ENCODE measurements around the gene PCDHGB5. TPM values are rescaled to one million over a fixed set of nuclear protein-coding genes. Genes with fewer than 3 reads are reported as not detected.
A peak's percentile ranks its signal among the peaks of the same experiment; 100 is the strongest.
"Not testable (repeated sequence)": the region's sequence is repeated elsewhere in the genome, so short reads cannot be mapped to it uniquely, and the experiment has no call there.

PCDHGB5 gene
- total and polyA plus RNA-seq, 4 donors = 1.2 to 14.3 (median 6.3) TPM

DNA sequence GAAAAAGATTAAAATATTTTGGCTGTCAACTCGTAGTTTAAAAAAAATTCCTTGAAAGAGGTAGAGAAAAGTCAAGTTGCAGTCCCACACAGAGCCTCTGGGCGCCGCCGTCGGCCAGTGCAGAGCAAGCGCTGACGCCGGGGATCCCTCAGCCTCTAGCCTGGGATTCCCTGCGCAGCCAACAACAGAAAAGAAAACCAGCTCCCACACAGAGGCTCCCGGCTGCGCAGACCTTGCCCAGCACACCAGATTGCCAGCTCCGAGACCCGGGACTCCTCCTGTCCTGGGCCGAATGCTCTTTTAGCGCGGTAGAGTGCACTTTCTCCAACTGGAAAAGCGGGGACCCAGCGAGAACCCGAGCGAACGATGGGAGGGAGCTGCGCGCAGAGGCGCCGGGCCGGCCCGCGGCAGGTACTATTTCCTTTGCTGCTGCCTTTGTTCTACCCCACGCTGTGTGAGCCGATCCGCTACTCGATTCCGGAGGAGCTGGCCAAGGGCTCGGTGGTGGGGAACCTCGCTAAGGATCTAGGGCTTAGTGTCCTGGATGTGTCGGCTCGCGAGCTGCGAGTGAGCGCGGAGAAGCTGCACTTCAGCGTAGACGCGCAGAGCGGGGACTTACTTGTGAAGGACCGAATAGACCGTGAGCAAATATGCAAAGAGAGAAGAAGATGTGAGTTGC is 19.9 kb downstream of the PCDHGB5 start, which contains the start of gene PCDHGB7:
PCDHGB7 (plus strand) TSS at position 184 of the 679 bp plus-strand sequence; CDS start at position 367, 183 bp downstream.
- H3K4me1 ChIP-seq (ENCODE audit: control insufficient read depth in 5 of 5, insufficient read depth in 5 of 5, low read length in 5 of 5); H3K9ac ChIP-seq (ENCODE audit: insufficient read depth in 1 of 2, low read length in 2 of 2); H3K27me3 ChIP-seq (ENCODE audit: control insufficient read depth in 3 of 3, insufficient read depth in 3 of 3, low read length in 2 of 3): not testable (repeated sequence)
- H3K9me3 ChIP-seq (ENCODE audit: control insufficient read depth in 4 of 4, insufficient read depth in 3 of 4, low read length in 3 of 4) = peaks cover 3 to 60% (median 41%) of the 10 kb centered on the region in 4 donors
- peaks cover 0 to 38% (median 0%) of the 10 kb centered on the region in 4 donors for H3K36me3 ChIP-seq (ENCODE audit: control insufficient read depth in 4 of 4, insufficient read depth in 4 of 4, low read length in 4 of 4)
- 6 to 7% methylated on average over 35 to 47 of the region's 47 CpGs for WGBS, 2 donors
- TF ChIP-seq, protein P1, sequence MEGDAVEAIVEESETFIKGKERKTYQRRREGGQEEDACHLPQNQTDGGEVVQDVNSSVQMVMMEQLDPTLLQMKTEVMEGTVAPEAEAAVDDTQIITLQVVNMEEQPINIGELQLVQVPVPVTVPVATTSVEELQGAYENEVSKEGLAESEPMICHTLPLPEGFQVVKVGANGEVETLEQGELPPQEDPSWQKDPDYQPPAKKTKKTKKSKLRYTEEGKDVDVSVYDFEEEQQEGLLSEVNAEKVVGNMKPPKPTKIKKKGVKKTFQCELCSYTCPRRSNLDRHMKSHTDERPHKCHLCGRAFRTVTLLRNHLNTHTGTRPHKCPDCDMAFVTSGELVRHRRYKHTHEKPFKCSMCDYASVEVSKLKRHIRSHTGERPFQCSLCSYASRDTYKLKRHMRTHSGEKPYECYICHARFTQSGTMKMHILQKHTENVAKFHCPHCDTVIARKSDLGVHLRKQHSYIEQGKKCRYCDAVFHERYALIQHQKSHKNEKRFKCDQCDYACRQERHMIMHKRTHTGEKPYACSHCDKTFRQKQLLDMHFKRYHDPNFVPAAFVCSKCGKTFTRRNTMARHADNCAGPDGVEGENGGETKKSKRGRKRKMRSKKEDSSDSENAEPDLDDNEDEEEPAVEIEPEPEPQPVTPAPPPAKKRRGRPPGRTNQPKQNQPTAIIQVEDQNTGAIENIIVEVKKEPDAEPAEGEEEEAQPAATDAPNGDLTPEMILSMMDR (IDR thresholded peaks at IDR 0.05; ENCODE audit: control extremely low read depth, extremely low read depth) = peak; percentile 40
- H3K4me3 ChIP-seq = peak within 1 kb of the TSS; percentile 59
- ATAC-seq (ENCODE audit: insufficient read depth, low FRiP score) (peak; percentile 84), DNase-seq (peak; percentile 78 to 81 (median 79))
- H3K27ac ChIP-seq (ENCODE audit: low read depth in 1 of 2, low read length in 1 of 2) = peak within 1 kb of the TSS in 1 of 2 donors; percentile 41

DNA sequence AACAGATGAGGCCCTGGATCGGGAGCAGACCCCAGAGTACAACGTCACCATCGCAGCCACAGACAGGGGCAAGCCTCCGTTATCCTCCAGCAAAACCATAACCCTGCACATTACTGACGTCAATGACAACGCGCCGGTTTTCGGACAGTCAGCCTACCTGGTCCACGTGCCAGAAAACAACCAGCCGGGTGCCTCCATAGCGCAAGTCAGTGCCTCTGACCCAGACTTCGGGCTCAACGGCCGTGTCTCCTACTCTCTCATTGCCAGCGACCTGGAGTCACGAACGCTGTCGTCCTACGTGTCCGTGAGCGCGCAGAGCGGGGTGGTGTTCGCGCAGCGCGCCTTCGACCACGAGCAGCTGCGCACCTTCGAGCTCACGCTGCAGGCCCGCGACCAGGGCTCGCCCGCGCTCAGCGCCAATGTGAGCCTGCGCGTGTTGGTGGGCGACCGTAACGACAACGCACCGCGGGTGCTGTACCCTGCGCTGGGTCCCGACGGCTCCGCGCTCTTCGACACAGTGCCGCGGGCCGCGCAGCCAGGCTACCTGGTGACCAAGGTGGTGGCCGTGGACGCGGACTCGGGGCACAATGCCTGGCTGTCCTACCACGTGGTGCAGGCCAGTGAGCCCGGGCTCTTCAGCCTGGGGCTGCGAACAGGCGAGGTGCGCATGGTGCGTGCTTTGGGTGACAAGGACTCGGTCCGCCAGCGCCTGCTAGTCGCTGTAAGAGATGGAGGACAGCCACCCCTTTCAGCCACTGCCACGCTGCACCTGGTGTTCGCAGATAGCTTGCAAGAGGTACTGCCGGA is 21.5 kb downstream of the PCDHGB5 start:
- no peak for ATAC-seq (ENCODE audit: insufficient read depth, low FRiP score)
- TF ChIP-seq, protein P1 (IDR thresholded peaks at IDR 0.05; ENCODE audit: control extremely low read depth, extremely low read depth) = no peak
- no peak overlapping the region for H3K4me3 ChIP-seq
- DNase-seq = no peak
- peaks cover 0 to 30% (median 0%) of the 10 kb centered on the region in 4 donors for H3K36me3 ChIP-seq (ENCODE audit: control insufficient read depth in 4 of 4, insufficient read depth in 4 of 4, low read length in 4 of 4)
- H3K9me3 ChIP-seq (ENCODE audit: control insufficient read depth in 4 of 4, insufficient read depth in 3 of 4, low read length in 3 of 4) = peaks cover 5 to 57% (median 34%) of the 10 kb centered on the region in 4 donors
- WGBS, 2 donors = 28 to 31% methylated on average over 73 to 74 of the region's 74 CpGs
- H3K27ac ChIP-seq (ENCODE audit: low read depth in 1 of 2, low read length in 1 of 2) = no peak overlapping the region
- H3K4me1 ChIP-seq (ENCODE audit: control insufficient read depth in 5 of 5, insufficient read depth in 5 of 5, low read length in 5 of 5) = peaks cover 0 to 3% (median 0%) of the 10 kb centered on the region in 5 donors
- peaks cover 0 to 4% (median under 1%) of the 10 kb centered on the region in 3 donors for H3K27me3 ChIP-seq (ENCODE audit: control insufficient read depth in 3 of 3, insufficient read depth in 3 of 3, low read length in 2 of 3)
- H3K9ac ChIP-seq (ENCODE audit: insufficient read depth in 1 of 2, low read length in 2 of 2) = no peak overlapping the region

DNA sequence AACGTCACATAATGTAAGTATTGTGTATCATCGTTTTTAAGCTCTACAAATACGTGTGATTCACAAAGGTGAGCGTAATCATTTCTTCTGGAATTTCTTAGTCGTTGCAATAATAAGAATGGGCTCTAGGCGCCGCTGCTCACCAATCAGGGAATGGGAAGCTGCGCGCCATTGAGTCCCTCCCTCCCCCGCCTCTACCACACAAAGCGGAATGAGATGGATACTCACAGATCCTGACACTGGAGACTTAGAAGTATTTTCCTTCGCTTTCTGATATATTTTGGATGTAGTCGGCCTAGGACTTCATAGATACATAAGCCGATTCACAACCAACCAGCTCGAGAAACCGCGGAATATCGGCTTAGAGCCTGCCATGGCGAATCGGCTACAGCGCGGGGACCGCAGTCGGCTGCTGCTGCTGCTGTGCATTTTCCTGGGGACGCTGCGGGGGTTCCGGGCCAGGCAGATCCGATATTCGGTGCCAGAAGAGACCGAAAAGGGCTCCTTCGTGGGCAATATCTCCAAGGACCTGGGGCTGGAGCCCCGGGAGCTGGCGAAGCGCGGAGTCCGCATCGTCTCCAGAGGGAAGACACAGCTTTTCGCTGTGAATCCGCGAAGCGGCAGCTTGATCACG is 23.2 kb downstream of the PCDHGB5 start, which contains the start of gene PCDHGA11:
PCDHGA11 (plus strand) TSS at position 197 of the 634 bp plus-strand sequence; CDS start at position 374, 177 bp downstream.
- H3K36me3 ChIP-seq (ENCODE audit: control insufficient read depth in 4 of 4, insufficient read depth in 4 of 4, low read length in 4 of 4) = peaks cover 0 to 34% (median under 1%) of the 10 kb centered on the region in 4 donors
- ATAC-seq (ENCODE audit: insufficient read depth, low FRiP score) (no peak), DNase-seq (peak; percentile 41 to 51 (median 41))
- WGBS, 2 donors = 8 to 13% methylated on average over 42 of the region's 42 CpGs
- no peak within 1 kb of the TSS for H3K27ac ChIP-seq (ENCODE audit: low read depth in 1 of 2, low read length in 1 of 2)
- peaks cover 0 to 4% (median 0%) of the 10 kb centered on the region in 3 donors for H3K27me3 ChIP-seq (ENCODE audit: control insufficient read depth in 3 of 3, insufficient read depth in 3 of 3, low read length in 2 of 3)
- peaks cover 0 to 3% (median 0%) of the 10 kb centered on the region in 5 donors for H3K4me1 ChIP-seq (ENCODE audit: control insufficient read depth in 5 of 5, insufficient read depth in 5 of 5, low read length in 5 of 5)
- peaks cover 5 to 49% (median 37%) of the 10 kb centered on the region in 4 donors for H3K9me3 ChIP-seq (ENCODE audit: control insufficient read depth in 4 of 4, insufficient read depth in 3 of 4, low read length in 3 of 4)
- H3K9ac ChIP-seq (ENCODE audit: insufficient read depth in 1 of 2, low read length in 2 of 2) = no peak within 1 kb of the TSS
- H3K4me3 ChIP-seq = peak within 1 kb of the TSS; percentile 37
- TF ChIP-seq, protein P1 (IDR thresholded peaks at IDR 0.05; ENCODE audit: control extremely low read depth, extremely low read depth) = peak; percentile 18
